ENCODE measurements around the gene SYTL2.

The SYTL2 gene

GRCh38 chr11:85815186-85815931 is 4.4 kb upstream of the SYTL2 start:
- Mint-ChIP-seq H3K27me3 (ENCODE audit: low read depth) (no peaks in the 10 kb centered on the region), H3K27ac (no peak overlapping the region)

GRCh38 chr11:85813721-85814120 is 2.8 kb upstream of the SYTL2 start:
- H3K9me3 Mint-ChIP-seq = no peaks in the 10 kb centered on the region
- H3K4me1 Mint-ChIP-seq (ENCODE audit: low read depth) = peaks cover 31% of the 10 kb centered on the region
- H3K27me3 Mint-ChIP-seq (ENCODE audit: low read depth) = no peaks in the 10 kb centered on the region
- peaks cover 4% of the 10 kb centered on the region for H3K36me3 Mint-ChIP-seq (ENCODE audit: low read depth)
- H3K27ac Mint-ChIP-seq = no peak overlapping the region
- H3K4me3 Mint-ChIP-seq = peak overlapping the region; percentile 22

More at GRCh38 chr11:85815186-85815931, 4.4 kb upstream of the SYTL2 start:
- Mint-ChIP-seq H3K36me3 (ENCODE audit: low read depth) (peaks cover 4% of the 10 kb centered on the region), H3K9me3 (no peaks in the 10 kb centered on the region), H3K4me3 (no peak overlapping the region), H3K4me1 (ENCODE audit: low read depth) (peaks cover 17% of the 10 kb centered on the region)

GRCh38 chr11:85811624-85812023 is 683 bp upstream of the SYTL2 start:
- Mint-ChIP-seq H3K4me1 (ENCODE audit: low read depth) (peaks cover 38% of the 10 kb centered on the region), H3K4me3 (peak overlapping the region; percentile 82), H3K9me3 (no peaks in the 10 kb centered on the region), H3K27ac (peak overlapping the region; percentile 78), H3K27me3 (ENCODE audit: low read depth) (no peaks in the 10 kb centered on the region), H3K36me3 (ENCODE audit: low read depth) (peaks cover 4% of the 10 kb centered on the region)

- H3K9me3 Mint-ChIP-seq = no peaks in the 10 kb centered on the region
- H3K36me3 Mint-ChIP-seq (ENCODE audit: low read depth) = peaks cover 10% of the 10 kb centered on the region
Observed at GRCh38 chr11:85810521-85810870, 445 bp downstream of the SYTL2 start.

GRCh38 chr11:85809863-85810262 is 1.1 kb downstream of the SYTL2 start:
- Mint-ChIP-seq H3K36me3 (ENCODE audit: low read depth) (peaks cover 14% of the 10 kb centered on the region), H3K4me1 (ENCODE audit: low read depth) (peaks cover 49% of the 10 kb centered on the region), H3K27me3 (ENCODE audit: low read depth) (no peaks in the 10 kb centered on the region), H3K4me3 (peak overlapping the region; percentile 93), H3K27ac (peak overlapping the region; percentile 82), H3K9me3 (no peaks in the 10 kb centered on the region)

More at GRCh38 chr11:85810521-85810870, 445 bp downstream of the SYTL2 start:
- peak overlapping the region; percentile 82 for H3K27ac Mint-ChIP-seq
- no peaks in the 10 kb centered on the region for H3K27me3 Mint-ChIP-seq (ENCODE audit: low read depth)
- H3K4me1 Mint-ChIP-seq (ENCODE audit: low read depth) = peaks cover 48% of the 10 kb centered on the region
- peak overlapping the region; percentile 93 for H3K4me3 Mint-ChIP-seq

- Mint-ChIP-seq H3K36me3 (ENCODE audit: low read depth) (peaks cover 20% of the 10 kb centered on the region), H3K27ac (peak overlapping the region; percentile 39), H3K27me3 (ENCODE audit: low read depth) (no peaks in the 10 kb centered on the region), H3K4me1 (ENCODE audit: low read depth) (peaks cover 53% of the 10 kb centered on the region), H3K9me3 (no peaks in the 10 kb centered on the region), H3K4me3 (peak overlapping the region; percentile 93)
Observed at GRCh38 chr11:85809191-85809590, 1.8 kb downstream of the SYTL2 start.

GRCh38 chr11:85806876-85807275 is 4.1 kb downstream of the SYTL2 start:
- H3K4me3 Mint-ChIP-seq = no peak overlapping the region
- peaks cover 59% of the 10 kb centered on the region for H3K4me1 Mint-ChIP-seq (ENCODE audit: low read depth)
- H3K27me3 Mint-ChIP-seq (ENCODE audit: low read depth) = no peaks in the 10 kb centered on the region
- peaks cover 33% of the 10 kb centered on the region for H3K36me3 Mint-ChIP-seq (ENCODE audit: low read depth)
- H3K9me3 Mint-ChIP-seq = no peaks in the 10 kb centered on the region
- no peak overlapping the region for H3K27ac Mint-ChIP-seq

- no peaks in the 10 kb centered on the region for H3K27me3 Mint-ChIP-seq (ENCODE audit: low read depth)
- H3K9me3 Mint-ChIP-seq = peaks cover 3% of the 10 kb centered on the region
- peaks cover 62% of the 10 kb centered on the region for H3K4me1 Mint-ChIP-seq (ENCODE audit: low read depth)
- H3K4me3 Mint-ChIP-seq = no peak overlapping the region
- no peak overlapping the region for H3K27ac Mint-ChIP-seq
- H3K36me3 Mint-ChIP-seq (ENCODE audit: low read depth) = peaks cover 40% of the 10 kb centered on the region
Observed at GRCh38 chr11:85806016-85806415, 4.9 kb downstream of the SYTL2 start.

- no peak overlapping the region for H3K4me3 Mint-ChIP-seq
- H3K9me3 Mint-ChIP-seq = peaks cover 3% of the 10 kb centered on the region
- H3K4me1 Mint-ChIP-seq (ENCODE audit: low read depth) = peaks cover 68% of the 10 kb centered on the region
- H3K27ac Mint-ChIP-seq = no peak overlapping the region
- H3K36me3 Mint-ChIP-seq (ENCODE audit: low read depth) = peaks cover 46% of the 10 kb centered on the region
- H3K27me3 Mint-ChIP-seq (ENCODE audit: low read depth) = no peaks in the 10 kb centered on the region
Observed at GRCh38 chr11:85805387-85805786, 5.6 kb downstream of the SYTL2 start.

GRCh38 chr11:85803920-85804319 is 7.0 kb downstream of the SYTL2 start:
- no peak overlapping the region for H3K27ac Mint-ChIP-seq
- H3K9me3 Mint-ChIP-seq = peaks cover 3% of the 10 kb centered on the region
- H3K4me3 Mint-ChIP-seq = no peak overlapping the region
- H3K4me1 Mint-ChIP-seq (ENCODE audit: low read depth) = peaks cover 65% of the 10 kb centered on the region
- no peaks in the 10 kb centered on the region for H3K27me3 Mint-ChIP-seq (ENCODE audit: low read depth)
- H3K36me3 Mint-ChIP-seq (ENCODE audit: low read depth) = peaks cover 57% of the 10 kb centered on the region

- peaks cover 63% of the 10 kb centered on the region for H3K4me1 Mint-ChIP-seq (ENCODE audit: low read depth)
- no peak overlapping the region for H3K27ac Mint-ChIP-seq
- H3K27me3 Mint-ChIP-seq (ENCODE audit: low read depth) = no peaks in the 10 kb centered on the region
- H3K36me3 Mint-ChIP-seq (ENCODE audit: low read depth) = peaks cover 60% of the 10 kb centered on the region
- peaks cover 3% of the 10 kb centered on the region for H3K9me3 Mint-ChIP-seq
- no peak overlapping the region for H3K4me3 Mint-ChIP-seq
Observed at GRCh38 chr11:85803303-85803702, 7.6 kb downstream of the SYTL2 start.

GRCh38 chr11:85801527-85801926 is 9.4 kb downstream of the SYTL2 start:
- H3K27me3 Mint-ChIP-seq (ENCODE audit: low read depth) = no peaks in the 10 kb centered on the region

GRCh38 chr11:85800595-85801342 is 10.2 kb downstream of the SYTL2 start:
- Mint-ChIP-seq H3K36me3 (ENCODE audit: low read depth) (peaks cover 66% of the 10 kb centered on the region), H3K27ac (no peak overlapping the region), H3K4me3 (no peak overlapping the region), H3K4me1 (ENCODE audit: low read depth) (peaks cover 53% of the 10 kb centered on the region), H3K9me3 (peaks cover 3% of the 10 kb centered on the region), H3K27me3 (ENCODE audit: low read depth) (no peaks in the 10 kb centered on the region)

More at GRCh38 chr11:85801527-85801926, 9.4 kb downstream of the SYTL2 start:
- Mint-ChIP-seq H3K4me3 (no peak overlapping the region), H3K9me3 (peaks cover 3% of the 10 kb centered on the region), H3K27ac (no peak overlapping the region), H3K4me1 (ENCODE audit: low read depth) (peaks cover 58% of the 10 kb centered on the region), H3K36me3 (ENCODE audit: low read depth) (peaks cover 67% of the 10 kb centered on the region)

- Mint-ChIP-seq H3K4me1 (ENCODE audit: low read depth) (peaks cover 50% of the 10 kb centered on the region), H3K9me3 (peaks cover 3% of the 10 kb centered on the region), H3K27me3 (ENCODE audit: low read depth) (no peaks in the 10 kb centered on the region), H3K4me3 (no peak overlapping the region), H3K27ac (no peak overlapping the region), H3K36me3 (ENCODE audit: low read depth) (peaks cover 58% of the 10 kb centered on the region)
Observed at GRCh38 chr11:85799142-85799541, 11.8 kb downstream of the SYTL2 start.

GRCh38 chr11:85798361-85798760 is 12.6 kb downstream of the SYTL2 start:
- Mint-ChIP-seq H3K4me1 (ENCODE audit: low read depth) (peaks cover 52% of the 10 kb centered on the region), H3K36me3 (ENCODE audit: low read depth) (peaks cover 59% of the 10 kb centered on the region), H3K27ac (no peak overlapping the region), H3K4me3 (no peak overlapping the region), H3K9me3 (peaks cover 3% of the 10 kb centered on the region), H3K27me3 (ENCODE audit: low read depth) (no peaks in the 10 kb centered on the region)

All from T-helper 1 cell treated with Interleukin-12 subunit alpha and Interleukin-12 subunit beta and Interleukin-4 antibody, amounts not matched to agents 30 μg/mL and 1 μg/mL, for 36 hours (primary cell).